ENCODE data around the gene FAM234B. TPM values are rescaled to one million over a fixed set of nuclear protein-coding genes. Genes with fewer than 3 reads are reported as not detected.
A peak's percentile ranks its signal among the peaks of the same experiment; 100 is the strongest.

FAM234B gene
- total RNA-seq, 1 experiment from 2014 or later: 6.8 TPM

- no peaks in the 10 kb centered on the region for H3K27me3 ChIP-seq (replicated peaks)
- H3K36me3 ChIP-seq: no peaks in the 10 kb centered on the region
- no peaks in the 10 kb centered on the region for H3K9me3 ChIP-seq (replicated peaks)
- peak in 1 of 2 experiments; percentile 35 for DNase-seq (ENCODE audit: low read depth in 1 of 2, low spot score in 2 of 2)
- H3K4me1 ChIP-seq (replicated peaks): peaks cover 49% of the 10 kb centered on the region
- peak overlapping the region; percentile 17; the same call in 1 of the 2 replicates for H3K27ac ChIP-seq
- H3K4me3 ChIP-seq: no peak overlapping the region
Measured at GRCh38 chr12:13094367-13094766, 50.2 kb downstream of the FAM234B start.

DNA sequence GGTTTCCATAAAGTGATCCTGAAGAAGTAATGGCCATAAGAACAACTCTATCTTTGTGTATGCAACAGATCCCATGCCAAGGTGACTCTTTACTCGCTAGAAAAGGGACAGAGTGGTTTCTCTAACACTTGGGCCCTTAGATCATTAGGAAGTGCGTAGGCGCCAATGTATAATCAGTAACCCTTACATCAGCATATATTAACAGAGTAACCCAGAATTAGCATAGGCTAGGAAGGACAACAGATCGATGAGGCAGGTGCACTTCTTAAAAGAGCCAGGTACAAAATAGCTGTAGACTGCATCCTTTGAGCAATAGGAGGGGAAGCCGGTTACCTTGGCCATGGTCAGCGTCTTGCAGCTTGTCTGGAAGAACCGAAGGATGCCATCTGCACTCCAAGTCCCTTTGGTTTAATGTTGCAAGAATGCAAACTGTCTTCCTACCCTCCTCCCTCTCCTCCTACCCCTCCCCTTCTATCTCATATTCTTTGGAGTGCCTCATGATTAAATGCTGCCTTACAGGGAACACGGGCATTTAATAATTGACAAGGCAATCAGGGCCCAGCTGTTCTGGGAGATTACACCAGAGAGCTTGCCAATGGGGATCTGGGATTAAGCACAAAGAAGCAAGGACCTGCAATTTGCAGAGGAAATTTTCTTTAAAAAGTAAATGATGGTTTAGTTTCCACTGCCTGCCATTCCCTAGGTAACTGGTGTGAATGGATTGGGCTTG is 51.2 kb downstream of the FAM234B start:
- peaks cover 60% of the 10 kb centered on the region for H3K4me1 ChIP-seq (replicated peaks)
- DNase-seq (ENCODE audit: low read depth in 1 of 2, low spot score in 2 of 2): no peak
- no peak overlapping the region for H3K4me3 ChIP-seq
- no peaks in the 10 kb centered on the region for H3K9me3 ChIP-seq (replicated peaks)
- no peak overlapping the region for H3K27ac ChIP-seq
- H3K27me3 ChIP-seq (replicated peaks): no peaks in the 10 kb centered on the region
- no peaks in the 10 kb centered on the region for H3K36me3 ChIP-seq

DNA sequence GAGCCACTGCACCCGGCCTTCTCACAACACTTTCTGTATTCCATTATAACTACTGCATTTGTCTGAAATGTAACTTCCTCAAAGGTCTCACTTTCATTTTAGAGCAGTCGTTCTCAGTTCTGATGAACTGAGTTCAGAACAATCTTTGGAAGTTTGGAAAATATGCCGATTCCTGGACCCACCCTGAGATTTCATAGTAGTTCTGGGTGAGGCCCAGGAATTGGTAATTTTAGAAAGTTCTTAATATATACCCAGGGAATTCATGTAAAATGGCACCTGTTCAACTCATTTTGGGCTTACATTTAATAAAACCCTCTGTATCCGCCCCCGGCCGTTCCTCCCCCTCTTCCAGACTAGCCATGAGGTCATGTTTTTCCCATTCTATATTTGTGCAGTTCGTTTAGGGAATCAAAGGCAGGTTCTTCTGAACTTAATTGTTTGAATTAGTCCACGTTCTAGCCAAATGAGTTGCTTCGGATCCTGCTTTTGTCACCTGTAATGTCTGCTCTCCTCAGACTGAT is 53.4 kb downstream of the FAM234B start:
- Histone ChIP-seq H3K9me3 (replicated peaks) (no peaks in the 10 kb centered on the region), H3K27me3 (replicated peaks) (no peaks in the 10 kb centered on the region), H3K27ac (peak overlapping the region; percentile 100), H3K4me1 (replicated peaks) (peaks cover 78% of the 10 kb centered on the region), H3K4me3 (no peak overlapping the region), H3K36me3 (0 out of 2 replicates have a peak, but pooled peaks cover 3% of the 10 kb centered on the region)
- DNase-seq (ENCODE audit: low read depth in 1 of 2, low spot score in 2 of 2): no peak

DNA sequence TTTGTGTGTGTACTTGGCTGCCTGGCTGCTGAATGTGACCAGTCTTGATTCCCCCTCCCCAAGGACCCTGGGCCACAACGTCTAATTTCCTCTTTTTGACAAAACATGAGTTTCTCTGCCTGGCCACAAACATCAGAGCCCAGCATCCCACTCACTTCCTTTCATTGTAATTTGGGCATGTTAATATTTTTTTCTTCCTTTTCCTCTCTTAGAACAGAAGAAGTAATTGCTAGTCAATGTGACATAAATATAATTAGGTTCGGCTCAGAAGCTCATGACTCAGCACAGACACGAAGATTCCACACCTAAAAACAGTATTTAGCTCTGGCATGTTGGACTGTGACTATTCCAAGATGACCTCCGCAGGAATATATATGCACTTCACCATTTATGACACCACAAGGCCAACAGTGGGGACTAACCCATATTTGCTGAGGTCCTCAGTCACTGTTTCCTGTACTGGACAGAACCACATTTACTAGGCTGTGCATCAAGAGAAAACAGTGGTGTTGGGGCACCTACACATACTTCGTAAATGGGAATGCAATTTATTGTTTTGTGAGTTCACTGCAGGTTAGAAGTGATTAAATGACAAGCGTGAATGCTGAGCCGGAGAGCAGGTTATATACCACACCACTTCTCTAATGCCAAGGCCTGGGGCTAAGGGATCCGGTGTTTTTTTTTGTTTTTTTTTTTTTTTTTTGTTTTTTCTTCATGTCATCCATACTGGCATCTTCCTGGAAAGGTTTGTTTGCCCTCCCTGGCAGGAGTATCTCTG is 55.1 kb downstream of the FAM234B start:
- no peak for DNase-seq (ENCODE audit: low read depth in 1 of 2, low spot score in 2 of 2)
- Histone ChIP-seq H3K36me3 (0 out of 2 replicates have a peak, but pooled peaks cover 3% of the 10 kb centered on the region), H3K4me3 (no peak overlapping the region), H3K4me1 (replicated peaks) (peaks cover 70% of the 10 kb centered on the region), H3K9me3 (replicated peaks) (no peaks in the 10 kb centered on the region), H3K27ac (peak overlapping the region; percentile 100), H3K27me3 (replicated peaks) (no peaks in the 10 kb centered on the region)

GRCh38 chr12:13099844-13100604 is 55.8 kb downstream of the FAM234B start:
- DNase-seq (ENCODE audit: low read depth in 1 of 2, low spot score in 2 of 2): no peak
- H3K36me3 ChIP-seq: 0 out of 2 replicates have a peak, but pooled peaks cover 3% of the 10 kb centered on the region
- no peaks in the 10 kb centered on the region for H3K9me3 ChIP-seq (replicated peaks)
- H3K4me1 ChIP-seq (replicated peaks): peaks cover 62% of the 10 kb centered on the region
- no peak overlapping the region for H3K4me3 ChIP-seq
- H3K27ac ChIP-seq: peak overlapping the region; percentile 100
- no peaks in the 10 kb centered on the region for H3K27me3 ChIP-seq (replicated peaks)

GRCh38 chr12:13100605-13100881 is 56.4 kb downstream of the FAM234B start:
- Histone ChIP-seq H3K4me1 (replicated peaks) (peaks cover 57% of the 10 kb centered on the region), H3K4me3 (peak overlapping the region; percentile 45), H3K27me3 (replicated peaks) (no peaks in the 10 kb centered on the region), H3K36me3 (0 out of 2 replicates have a peak, but pooled peaks cover 3% of the 10 kb centered on the region), H3K9me3 (replicated peaks) (no peaks in the 10 kb centered on the region), H3K27ac (peak overlapping the region; percentile 100)
- peak in 1 of 2 experiments; percentile 31 for DNase-seq (ENCODE audit: low read depth in 1 of 2, low spot score in 2 of 2)

GRCh38 chr12:13100882-13101769 is 56.9 kb downstream of the FAM234B start:
- Histone ChIP-seq H3K36me3 (0 out of 2 replicates have a peak, but pooled peaks cover 3% of the 10 kb centered on the region), H3K27ac (peak overlapping the region; percentile 100), H3K9me3 (replicated peaks) (no peaks in the 10 kb centered on the region), H3K27me3 (replicated peaks) (no peaks in the 10 kb centered on the region), H3K4me3 (peak overlapping the region; percentile 45), H3K4me1 (replicated peaks) (peaks cover 51% of the 10 kb centered on the region)
- DNase-seq (ENCODE audit: low read depth in 1 of 2, low spot score in 2 of 2): peak; percentile 94 to 96

GRCh38 chr12:13101821-13102375 is 57.7 kb downstream of the FAM234B start:
- Histone ChIP-seq H3K4me1 (replicated peaks) (peaks cover 51% of the 10 kb centered on the region), H3K27ac (peak overlapping the region; percentile 100), H3K36me3 (0 out of 2 replicates have a peak, but pooled peaks cover 3% of the 10 kb centered on the region), H3K4me3 (peak overlapping the region; percentile 45), H3K9me3 (replicated peaks) (no peaks in the 10 kb centered on the region), H3K27me3 (replicated peaks) (no peaks in the 10 kb centered on the region)
- peak in 1 of 2 experiments; percentile 50 for DNase-seq (ENCODE audit: low read depth in 1 of 2, low spot score in 2 of 2)

DNA sequence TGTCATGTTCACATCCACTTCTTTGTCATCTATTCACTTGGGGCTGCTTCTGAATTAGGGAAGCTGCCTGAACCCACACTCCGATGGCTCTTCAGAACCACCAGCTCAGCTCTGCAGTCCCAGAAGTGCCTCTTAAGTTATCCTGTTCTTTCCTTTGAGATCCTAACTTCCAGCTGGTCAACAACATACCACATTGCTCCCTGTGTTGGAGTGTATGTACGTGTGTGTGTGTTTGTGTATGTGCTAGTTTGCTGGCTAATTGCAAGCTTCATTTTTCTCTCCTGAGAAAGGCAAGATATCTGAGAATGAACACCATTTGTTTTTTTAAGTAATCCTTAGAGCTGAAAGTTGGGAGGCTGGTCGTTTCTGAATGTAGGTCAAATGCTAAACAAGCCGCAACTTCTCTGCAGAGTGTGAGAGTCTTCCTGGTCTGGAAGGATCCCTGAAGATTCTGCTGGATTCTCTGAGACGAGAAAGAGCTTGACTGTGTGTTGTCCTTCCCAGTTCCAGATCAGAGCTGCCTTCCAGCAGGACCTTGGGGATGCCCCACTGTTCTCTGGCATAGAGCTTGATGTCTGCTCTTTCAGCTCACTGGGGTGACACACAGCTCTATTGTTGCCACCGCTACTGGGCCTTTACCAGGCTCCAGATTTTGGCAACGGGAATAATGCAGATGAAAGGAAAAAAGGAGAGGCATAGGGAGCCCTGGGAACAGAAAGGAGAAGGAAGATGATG is 58.4 kb downstream of the FAM234B start:
- Histone ChIP-seq H3K27me3 (replicated peaks) (no peaks in the 10 kb centered on the region), H3K36me3 (0 out of 2 replicates have a peak, but pooled peaks cover 3% of the 10 kb centered on the region), H3K4me3 (no peak overlapping the region), H3K27ac (peak overlapping the region; percentile 100), H3K9me3 (replicated peaks) (no peaks in the 10 kb centered on the region), H3K4me1 (replicated peaks) (peaks cover 47% of the 10 kb centered on the region)
- DNase-seq (ENCODE audit: low read depth in 1 of 2, low spot score in 2 of 2): no peak

- DNase-seq (ENCODE audit: low read depth in 1 of 2, low spot score in 2 of 2): no peak
- 0 out of 2 replicates have a peak, but pooled peaks cover 3% of the 10 kb centered on the region for H3K36me3 ChIP-seq
- peaks cover 41% of the 10 kb centered on the region for H3K4me1 ChIP-seq (replicated peaks)
Measured at GRCh38 chr12:13103391-13104033, 59.3 kb downstream of the FAM234B start, which contains the start of gene GSG1. Gene GSG1 (minus strand): TSS chr12:13103667. CDS start chr12:13103512, 155 bp downstream.

DNA sequence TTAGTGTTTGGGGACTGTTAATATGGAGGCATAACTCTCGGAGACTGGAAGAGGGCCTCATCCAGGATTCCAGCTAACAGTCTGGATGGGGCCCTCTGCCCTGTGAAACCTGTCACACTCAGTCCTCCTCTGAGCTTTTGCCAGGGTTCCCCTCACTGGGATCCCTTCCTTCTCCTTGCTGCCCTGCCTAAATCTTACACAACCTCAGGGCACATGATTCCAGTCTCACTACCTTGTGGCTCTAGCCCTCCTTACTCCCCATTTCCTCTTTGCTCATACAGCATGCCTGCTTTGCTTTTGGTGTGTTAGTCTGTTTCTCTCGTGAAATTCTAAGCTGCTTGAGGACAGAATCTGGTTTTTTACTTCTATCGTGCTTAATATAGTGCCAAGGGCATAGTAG is 60.2 kb downstream of the FAM234B start:
- H3K4me1 ChIP-seq (replicated peaks): peaks cover 32% of the 10 kb centered on the region
- H3K36me3 ChIP-seq: 0 out of 2 replicates have a peak, but pooled peaks cover 3% of the 10 kb centered on the region
- H3K4me3 ChIP-seq: no peak overlapping the region
- DNase-seq (ENCODE audit: low read depth in 1 of 2, low spot score in 2 of 2): no peak
- H3K9me3 ChIP-seq (replicated peaks): no peaks in the 10 kb centered on the region
- no peaks in the 10 kb centered on the region for H3K27me3 ChIP-seq (replicated peaks)
- H3K27ac ChIP-seq: no peak overlapping the region

More at GRCh38 chr12:13103391-13104033, 59.3 kb downstream of the FAM234B start, which contains the start of gene GSG1:
- Histone ChIP-seq H3K27me3 (replicated peaks) (no peaks in the 10 kb centered on the region), H3K27ac (peak within 1 kb of the TSS; percentile 100), H3K9me3 (replicated peaks) (no peaks in the 10 kb centered on the region), H3K4me3 (no peak within 1 kb of the TSS)

All from SJSA1 (cell line).